Measurements from ENCODE around the gene ALDH1L2.

DNA sequence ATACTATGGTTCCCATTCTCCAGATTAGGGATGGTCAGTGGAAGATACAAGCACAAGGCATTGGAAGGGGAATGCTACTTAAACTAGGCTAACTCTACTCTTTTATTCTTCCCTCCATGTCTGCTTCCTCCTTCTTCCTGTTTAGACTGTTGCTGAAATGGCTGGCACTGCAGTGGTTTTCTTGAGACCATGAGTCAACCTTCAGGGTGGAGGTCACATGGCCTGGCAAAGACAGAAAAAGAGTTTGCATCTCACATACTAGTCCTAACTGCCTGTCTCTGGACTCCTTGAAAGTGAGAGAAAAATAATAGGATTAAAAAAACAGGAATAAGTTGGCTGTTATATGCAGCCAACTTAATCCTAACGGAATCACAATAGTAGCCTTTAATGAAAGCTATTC, 37.0 kb downstream of the ALDH1L2 start:
- TF ChIP-seq, protein P1, sequence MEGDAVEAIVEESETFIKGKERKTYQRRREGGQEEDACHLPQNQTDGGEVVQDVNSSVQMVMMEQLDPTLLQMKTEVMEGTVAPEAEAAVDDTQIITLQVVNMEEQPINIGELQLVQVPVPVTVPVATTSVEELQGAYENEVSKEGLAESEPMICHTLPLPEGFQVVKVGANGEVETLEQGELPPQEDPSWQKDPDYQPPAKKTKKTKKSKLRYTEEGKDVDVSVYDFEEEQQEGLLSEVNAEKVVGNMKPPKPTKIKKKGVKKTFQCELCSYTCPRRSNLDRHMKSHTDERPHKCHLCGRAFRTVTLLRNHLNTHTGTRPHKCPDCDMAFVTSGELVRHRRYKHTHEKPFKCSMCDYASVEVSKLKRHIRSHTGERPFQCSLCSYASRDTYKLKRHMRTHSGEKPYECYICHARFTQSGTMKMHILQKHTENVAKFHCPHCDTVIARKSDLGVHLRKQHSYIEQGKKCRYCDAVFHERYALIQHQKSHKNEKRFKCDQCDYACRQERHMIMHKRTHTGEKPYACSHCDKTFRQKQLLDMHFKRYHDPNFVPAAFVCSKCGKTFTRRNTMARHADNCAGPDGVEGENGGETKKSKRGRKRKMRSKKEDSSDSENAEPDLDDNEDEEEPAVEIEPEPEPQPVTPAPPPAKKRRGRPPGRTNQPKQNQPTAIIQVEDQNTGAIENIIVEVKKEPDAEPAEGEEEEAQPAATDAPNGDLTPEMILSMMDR (IDR thresholded peaks at IDR 0.05), result no peak
- no peak for TF ChIP-seq POLR2A (IDR thresholded peaks at IDR 0.05)
